Spleen (tissue), 11 donors: ENCODE measurements around the gene AFF4. TPM values are rescaled to one million over a fixed set of nuclear protein-coding genes. Genes with fewer than 3 reads are reported as not detected.
"Not testable (repeated sequence)": the region's sequence is repeated elsewhere in the genome, so short reads cannot be mapped to it uniquely, and the experiment has no call there.

Source experiments
- DNase-seq: peaks from one replicate; pipeline ENCODE4 v3.0.0-alpha.2; 2020
- H3K27ac ChIP-seq, 8 donors: fragments of 200-600 bp; sonication (generic) in 7 of 8; 1 replicate in 4 of 8; 2 replicates in 4 of 8; pipeline versions ENCODE4 v1.5.0 to v1.8.0; 2016 to 2021; ENCODE audit warnings: inconsistent platforms in 4 of 8, mild to moderate bottlenecking in 4 of 8, moderate library complexity in 1 of 8
- H3K27me3 ChIP-seq, 7 donors: fragments of 200-600 bp; sonication (generic) in 6 of 7; replicated peaks in 1 of 7; 1 replicate in 4 of 7; 2 replicates in 3 of 7; pipeline versions ENCODE4 v1.5.0 to v1.8.0; 2016 to 2021; ENCODE audit warnings: inconsistent platforms in 3 of 7, mild to moderate bottlenecking in 1 of 7
- H3K36me3 ChIP-seq, 6 donors: fragments of 200-600 bp; sonication (generic) in 5 of 6; 1 replicate in 4 of 6; 2 replicates in 2 of 6; pipeline versions ENCODE4 v1.5.0 to v1.8.0; 2016 to 2021; ENCODE audit warnings: inconsistent platforms in 2 of 6
- H3K4me1 ChIP-seq, 6 donors: fragments of 200-600 bp; sonication (generic) in 5 of 6; 1 replicate in 3 of 6; 2 replicates in 3 of 6; pipeline versions ENCODE4 v1.5.0 to v1.8.0; 2016 to 2021; ENCODE audit warnings: inconsistent platforms in 3 of 6
- H3K4me3 ChIP-seq, 8 donors: fragments of 200-600 bp; sonication (generic) in 7 of 8; 1 replicate in 4 of 8; 2 replicates in 4 of 8; pipeline versions ENCODE4 v1.5.0 to v1.8.0; 2016 to 2021; ENCODE audit warnings: inconsistent platforms in 4 of 8, mild to moderate bottlenecking in 4 of 8, moderate library complexity in 2 of 8
- H3K9me3 ChIP-seq, 8 donors: fragments of 200-600 bp; sonication (generic) in 7 of 8; 1 replicate in 4 of 8; 2 replicates in 4 of 8; pipeline versions ENCODE4 v1.5.0 to v1.8.0; 2016 to 2021; ENCODE audit warnings: inconsistent platforms in 4 of 8
- CTCF ChIP-seq, 11 experiments: fragments of 200-600 bp in 7 of 11; fragments of 450-650 bp in 4 of 11; sonication (generic) in 4 of 11; IDR thresholded peaks in 8 of 11; conservative IDR thresholded peaks in 3 of 11; 1 replicate in 7 of 11; 2 replicates in 4 of 11; pipeline versions ENCODE4 v1.4.0 to v1.8.0; 2016 to 2021; ENCODE audit warnings: antibody characterized with exemption in 11 of 11, inconsistent platforms in 4 of 11, mild to moderate bottlenecking in 1 of 11
- POLR2A ChIP-seq, 3 donors: fragments of 450-650 bp; IDR thresholded peaks; one replicate each; pipeline ENCODE4 v1.5.1; 2017; ENCODE audit warnings: antibody characterized with exemption in 3 of 3, mild to moderate bottlenecking in 1 of 3
- POLR2AphosphoS5 ChIP-seq, 3 donors: sonication (generic); formaldehyde crosslinking; IDR thresholded peaks; one replicate each; pipeline ENCODE4 v1.5.1; 2017; ENCODE audit warnings: antibody characterized with exemption in 3 of 3
- WGBS, 5 donors: extraction: QIAGEN DNeasy Blood & Tissue Kit in 3 of 5; methylation state at CpG; one replicate each; pipeline versions ENCODE4 v1.1.5 to v1.1.7; 2013 to 2018; 5-methylcytosine and 5-hydroxymethylcytosine counted together
- intact Hi-C: fragments of 100-400 bp; cut with DNase I; formaldehyde crosslinking; loops from one replicate; pipeline ENCODE4 v1.15.0; 2023; ENCODE audit warnings: low total_unique reads
- polyA plus RNA-seq, 3 donors: library from polyadenylated mRNA; stranded (reverse); fragments of 200-250 nt; gene quantifications; one replicate each; pipeline ENCODE4 v1.2.1, GENCODE V29; 2013
- total RNA-seq, 7 donors: library from RNA; depleted of rRNA in 3 of 7; stranded (reverse); fragments of >200 nt in 3 of 7; fragmentation: NEBNext Ultra II Directional in 4 of 7; extraction: Animal tissue kit (Norgen Biotek cat#: 25700) in 4 of 7; gene quantifications; one replicate each; pipeline versions ENCODE4 v1.1.0 to v1.2.1, GENCODE V29; 2016 to 2021
- donor health status: healthy with polysubstance abuse.
- donor health status: DM: no; HTN: no; CAD: no; lungs with moderate emphysema.
- donor health status: DM: no; HTN: no; CAD: no.
- donor health status: Bipolar disorder and iron deficiency.
- donor health status: healthy.
- donor health status: DM: no; HTN: no; CAD: no.
- donor health status: DM: yes; HTN: yes; CAD: no.

The AFF4 gene
- total and polyA plus RNA-seq, 10 donors: 5.1 to 84.3 (median 65.1) TPM

GRCh38 chr5:132979367-132979940, 16.0 kb upstream of the AFF4 start:
- H3K27me3 ChIP-seq: no peaks in the 10 kb centered on the region
- intact Hi-C loops: no loop called here
- no peaks in the 10 kb centered on the region for H3K36me3 ChIP-seq
- H3K27ac ChIP-seq: no peak overlapping the region
- no peak overlapping the region for H3K4me3 ChIP-seq
- H3K4me1 ChIP-seq: no peaks in the 10 kb centered on the region
- 78 to 87% (median 82%) methylated on average over 3 of the region's 3 CpGs for WGBS, 5 donors
- TF ChIP-seq POLR2AphosphoS5 (IDR thresholded peaks at IDR 0.05) (no peak), POLR2A (IDR thresholded peaks at IDR 0.05) (no peak), CTCF (IDR thresholded peaks at IDR 0.05 in 8 of 11, conservative IDR thresholded peaks at IDR 0.05 in 3 of 11) (no peak)
- peaks cover 0 to 18% (median 13%) of the 10 kb centered on the region in 8 donors for H3K9me3 ChIP-seq
- DNase-seq: no peak

- no peaks in the 10 kb centered on the region for H3K27me3 ChIP-seq
- TF ChIP-seq POLR2AphosphoS5 (IDR thresholded peaks at IDR 0.05) (no peak), CTCF (IDR thresholded peaks at IDR 0.05 in 8 of 11, conservative IDR thresholded peaks at IDR 0.05 in 3 of 11) (no peak), POLR2A (IDR thresholded peaks at IDR 0.05) (no peak)
- intact Hi-C loops: no loop called here
- H3K27ac ChIP-seq: no peak overlapping the region
- WGBS, 5 donors: 81 to 96% (median 96%) methylated on average over 3 of the region's 3 CpGs
- H3K9me3 ChIP-seq: peaks cover 0 to 18% (median 13%) of the 10 kb centered on the region in 8 donors
- H3K4me1 ChIP-seq: no peaks in the 10 kb centered on the region
- no peaks in the 10 kb centered on the region for H3K36me3 ChIP-seq
- no peak for DNase-seq
- no peak overlapping the region for H3K4me3 ChIP-seq
Measured at GRCh38 chr5:132976852-132977251, 13.4 kb upstream of the AFF4 start.

GRCh38 chr5:132972436-132972828, 9.0 kb upstream of the AFF4 start:
- intact Hi-C loops, DNase-seq, H3K27me3 ChIP-seq, H3K4me3 ChIP-seq, H3K4me1 ChIP-seq, H3K27ac ChIP-seq, H3K36me3 ChIP-seq: not testable (repeated sequence)
- peaks cover 0 to 16% (median 12%) of the 10 kb centered on the region in 8 donors for H3K9me3 ChIP-seq
- WGBS, 5 donors: 87 to 93% (median 91%) methylated on average over 7 of the region's 7 CpGs

DNA sequence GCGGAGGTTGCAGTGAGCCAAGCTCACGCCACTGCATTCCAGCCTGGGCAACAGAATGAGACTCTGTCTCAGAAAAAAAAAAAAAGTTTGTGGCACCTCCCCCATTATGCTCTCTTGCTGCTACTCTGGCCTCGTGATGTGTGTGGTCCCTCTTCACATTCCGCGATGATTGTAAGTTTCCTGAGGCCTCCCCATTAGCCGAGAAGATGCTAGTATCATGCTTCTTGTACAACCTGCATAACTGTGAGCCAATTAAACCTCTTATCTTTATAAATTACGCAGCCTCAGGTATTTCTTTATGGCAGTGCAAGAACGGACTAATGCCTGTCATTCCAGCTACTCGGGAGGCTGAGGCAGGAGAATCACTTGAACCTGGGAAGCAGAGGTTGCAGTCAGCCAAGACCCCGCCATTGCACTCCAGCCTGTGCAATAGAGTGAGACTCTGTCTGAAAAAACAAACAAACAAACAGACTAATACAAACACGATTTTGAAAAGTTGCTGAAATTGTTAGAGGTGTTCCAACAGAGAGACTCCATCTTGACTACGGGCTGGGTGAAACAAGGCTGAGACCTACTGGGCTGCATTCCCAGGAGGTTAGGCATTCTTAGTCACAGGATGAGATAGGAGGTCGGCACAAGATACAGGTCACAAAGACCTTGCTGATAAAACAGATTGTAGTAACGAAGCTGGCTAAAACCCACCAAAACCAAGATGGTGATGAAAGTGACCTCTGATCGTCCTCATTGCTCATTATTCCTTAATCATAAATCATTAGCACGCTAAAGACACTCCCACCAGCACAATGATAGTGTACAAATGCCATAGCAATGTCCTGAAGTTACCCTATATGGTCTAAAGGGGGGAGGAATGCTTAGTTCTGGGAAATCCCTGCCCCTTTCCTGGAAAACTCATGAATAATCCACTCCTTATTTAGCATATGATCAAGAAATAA, 8.3 kb upstream of the AFF4 start:
- no peak overlapping the region for H3K27ac ChIP-seq
- WGBS, 5 donors: 79 to 92% (median 89%) methylated on average over 16 of the region's 16 CpGs
- no peaks in the 10 kb centered on the region for H3K27me3 ChIP-seq
- H3K9me3 ChIP-seq: peaks cover 0 to 9% (median 5%) of the 10 kb centered on the region in 8 donors
- no peaks in the 10 kb centered on the region for H3K36me3 ChIP-seq
- DNase-seq: no peak
- intact Hi-C loops: no loop called here
- TF ChIP-seq CTCF (IDR thresholded peaks at IDR 0.05 in 8 of 11, conservative IDR thresholded peaks at IDR 0.05 in 3 of 11): no peak
- TF ChIP-seq POLR2A (IDR thresholded peaks at IDR 0.05): no peak
- TF ChIP-seq POLR2AphosphoS5 (IDR thresholded peaks at IDR 0.05): no peak
- H3K4me1 ChIP-seq: no peaks in the 10 kb centered on the region
- no peak overlapping the region for H3K4me3 ChIP-seq
